ENCODE data around the gene DLG2.

DNA sequence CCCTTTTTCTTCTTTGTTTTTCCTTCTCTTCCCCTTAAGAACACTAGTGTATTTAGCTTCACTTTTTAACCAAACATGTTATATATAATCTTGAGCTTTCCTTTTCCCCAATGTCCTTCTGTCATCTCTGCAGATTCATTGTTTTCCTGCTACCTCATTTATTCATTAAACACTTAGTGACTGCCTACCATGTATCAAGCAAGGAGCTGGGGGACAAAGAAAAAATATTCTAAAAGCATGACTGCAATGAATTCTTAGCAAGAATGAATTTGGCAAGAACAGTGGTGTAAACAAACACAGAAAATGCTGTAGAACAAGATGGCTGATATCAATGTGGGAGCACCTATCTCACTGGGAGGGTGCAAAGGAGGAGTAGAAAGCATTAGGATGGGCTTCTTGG, 2094.0 kb downstream of the DLG2 start:
- TF ChIP-seq, protein P1, sequence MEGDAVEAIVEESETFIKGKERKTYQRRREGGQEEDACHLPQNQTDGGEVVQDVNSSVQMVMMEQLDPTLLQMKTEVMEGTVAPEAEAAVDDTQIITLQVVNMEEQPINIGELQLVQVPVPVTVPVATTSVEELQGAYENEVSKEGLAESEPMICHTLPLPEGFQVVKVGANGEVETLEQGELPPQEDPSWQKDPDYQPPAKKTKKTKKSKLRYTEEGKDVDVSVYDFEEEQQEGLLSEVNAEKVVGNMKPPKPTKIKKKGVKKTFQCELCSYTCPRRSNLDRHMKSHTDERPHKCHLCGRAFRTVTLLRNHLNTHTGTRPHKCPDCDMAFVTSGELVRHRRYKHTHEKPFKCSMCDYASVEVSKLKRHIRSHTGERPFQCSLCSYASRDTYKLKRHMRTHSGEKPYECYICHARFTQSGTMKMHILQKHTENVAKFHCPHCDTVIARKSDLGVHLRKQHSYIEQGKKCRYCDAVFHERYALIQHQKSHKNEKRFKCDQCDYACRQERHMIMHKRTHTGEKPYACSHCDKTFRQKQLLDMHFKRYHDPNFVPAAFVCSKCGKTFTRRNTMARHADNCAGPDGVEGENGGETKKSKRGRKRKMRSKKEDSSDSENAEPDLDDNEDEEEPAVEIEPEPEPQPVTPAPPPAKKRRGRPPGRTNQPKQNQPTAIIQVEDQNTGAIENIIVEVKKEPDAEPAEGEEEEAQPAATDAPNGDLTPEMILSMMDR (IDR thresholded peaks at IDR 0.05): no peak
- no peak for TF ChIP-seq ZFX (IDR thresholded peaks at IDR 0.05; ENCODE audit: borderline replicate concordance)

All from 22Rv1 (cell line).